Stomach smooth muscle (tissue), 2 donors: Measurements from ENCODE around the gene CD38.
"Not testable (repeated sequence)": the region's sequence is repeated elsewhere in the genome, so short reads cannot be mapped to it uniquely, and the experiment has no call there.

Experiments
- H3K27ac ChIP-seq: one replicate; pipeline ENCODE4 v1.7.0; 2013; ENCODE audit warnings: mild to moderate bottlenecking, low read length, inconsistent platforms
- H3K27me3 ChIP-seq, 2 donors: one replicate each; pipeline ENCODE4 v1.7.0; 2013; ENCODE audit warnings: low read length in 2 of 2; ENCODE audit not compliant: insufficient read depth in 2 of 2, control insufficient read depth in 1 of 2
- H3K36me3 ChIP-seq, 2 donors: one replicate each; pipeline ENCODE4 v1.7.0; 2013; ENCODE audit warnings: low read length in 2 of 2; ENCODE audit not compliant: control insufficient read depth in 2 of 2, insufficient read depth in 2 of 2
- H3K4me1 ChIP-seq: one replicate; pipeline ENCODE4 v1.7.0; 2013; ENCODE audit warnings: low read length; ENCODE audit not compliant: control insufficient read depth, insufficient read depth
- H3K4me3 ChIP-seq, 2 donors: one replicate each; pipeline ENCODE4 v1.7.0; 2013; ENCODE audit warnings: low read length in 2 of 2
- H3K9ac ChIP-seq, 2 donors: one replicate each; pipeline ENCODE4 v1.7.0; 2013; ENCODE audit warnings: low read length in 2 of 2, mild to moderate bottlenecking in 1 of 2
- H3K9me3 ChIP-seq, 2 donors: one replicate each; pipeline ENCODE4 v1.7.0; 2013; ENCODE audit warnings: low read length in 2 of 2; ENCODE audit not compliant: control insufficient read depth in 2 of 2
- donor health status: healthy.
- donor health status: Pancreatic carcinoma.

CD38 gene

GRCh38 chr4:15799141-15799540 is 21.0 kb downstream of the CD38 start:
- no peaks in the 10 kb centered on the region for H3K9me3 ChIP-seq
- H3K27me3 ChIP-seq: no peaks in the 10 kb centered on the region
- no peaks in the 10 kb centered on the region for H3K36me3 ChIP-seq
- no peaks in the 10 kb centered on the region for H3K4me1 ChIP-seq
- no peak overlapping the region for H3K27ac ChIP-seq
- H3K4me3 ChIP-seq: no peak overlapping the region
- no peak overlapping the region for H3K9ac ChIP-seq

GRCh38 chr4:15799701-15800100 is 21.6 kb downstream of the CD38 start:
- Histone ChIP-seq H3K27ac (no peak overlapping the region), H3K27me3 (no peaks in the 10 kb centered on the region), H3K36me3 (no peaks in the 10 kb centered on the region), H3K9ac (no peak overlapping the region), H3K4me1 (no peaks in the 10 kb centered on the region), H3K4me3 (no peak overlapping the region), H3K9me3 (no peaks in the 10 kb centered on the region)

- not testable (repeated sequence) for H3K9me3 ChIP-seq, H3K4me1 ChIP-seq, H3K27me3 ChIP-seq, H3K9ac ChIP-seq, H3K27ac ChIP-seq, H3K36me3 ChIP-seq, H3K4me3 ChIP-seq
These were observed 24.4 kb downstream of the CD38 start for GRCh38 chr4:15802497-15802896.

- H3K27ac ChIP-seq: no peak overlapping the region
- no peaks in the 10 kb centered on the region for H3K27me3 ChIP-seq
- H3K9ac ChIP-seq: no peak overlapping the region
- no peaks in the 10 kb centered on the region for H3K9me3 ChIP-seq
- no peak overlapping the region for H3K4me3 ChIP-seq
- H3K4me1 ChIP-seq: peaks cover 6% of the 10 kb centered on the region
- H3K36me3 ChIP-seq: no peaks in the 10 kb centered on the region
These were observed 27.7 kb downstream of the CD38 start for GRCh38 chr4:15805583-15806517.

- Histone ChIP-seq H3K9ac (no peak overlapping the region), H3K27ac (no peak overlapping the region), H3K9me3 (no peaks in the 10 kb centered on the region), H3K4me1 (peaks cover 6% of the 10 kb centered on the region), H3K27me3 (no peaks in the 10 kb centered on the region), H3K4me3 (no peak overlapping the region), H3K36me3 (no peaks in the 10 kb centered on the region)
These were observed 30.9 kb downstream of the CD38 start for GRCh38 chr4:15809058-15809457.

GRCh38 chr4:15809466-15809865 is 31.3 kb downstream of the CD38 start:
- H3K27ac ChIP-seq: no peak overlapping the region
- no peaks in the 10 kb centered on the region for H3K27me3 ChIP-seq
- H3K4me3 ChIP-seq: no peak overlapping the region
- H3K36me3 ChIP-seq: no peaks in the 10 kb centered on the region
- H3K9ac ChIP-seq: no peak overlapping the region
- H3K9me3 ChIP-seq: no peaks in the 10 kb centered on the region
- peaks cover 6% of the 10 kb centered on the region for H3K4me1 ChIP-seq

GRCh38 chr4:15811703-15812337 is 33.7 kb downstream of the CD38 start:
- no peak overlapping the region for H3K4me3 ChIP-seq
- H3K4me1 ChIP-seq: no peaks in the 10 kb centered on the region
- H3K27ac ChIP-seq: no peak overlapping the region
- H3K9ac ChIP-seq: no peak overlapping the region
- H3K36me3 ChIP-seq: no peaks in the 10 kb centered on the region
- no peaks in the 10 kb centered on the region for H3K27me3 ChIP-seq
- no peaks in the 10 kb centered on the region for H3K9me3 ChIP-seq

GRCh38 chr4:15832523-15833451 is 54.7 kb downstream of the CD38 start:
- Histone ChIP-seq H3K9me3 (no peaks in the 10 kb centered on the region), H3K4me1 (no peaks in the 10 kb centered on the region), H3K27me3 (no peaks in the 10 kb centered on the region), H3K27ac (no peak overlapping the region), H3K36me3 (no peaks in the 10 kb centered on the region), H3K9ac (no peak overlapping the region), H3K4me3 (no peak overlapping the region)

GRCh38 chr4:15833801-15834200 is 55.7 kb downstream of the CD38 start:
- no peaks in the 10 kb centered on the region for H3K27me3 ChIP-seq
- no peaks in the 10 kb centered on the region for H3K36me3 ChIP-seq
- no peaks in the 10 kb centered on the region for H3K9me3 ChIP-seq
- no peak overlapping the region for H3K4me3 ChIP-seq
- H3K27ac ChIP-seq: no peak overlapping the region
- no peak overlapping the region for H3K9ac ChIP-seq
- no peaks in the 10 kb centered on the region for H3K4me1 ChIP-seq

- Histone ChIP-seq H3K27me3 (no peaks in the 10 kb centered on the region), H3K4me3 (no peak overlapping the region), H3K27ac (no peak overlapping the region), H3K36me3 (no peaks in the 10 kb centered on the region), H3K9ac (no peak overlapping the region), H3K9me3 (no peaks in the 10 kb centered on the region), H3K4me1 (no peaks in the 10 kb centered on the region)
These were observed 58.2 kb downstream of the CD38 start for GRCh38 chr4:15836362-15836761.
